IPS-11a (cell line): Measurements from ENCODE around the gene MVB12A.

ENCODE experiments used
- H3K4me3 ChIP-seq: one replicate; pipeline ENCODE4 v1.5.1; 2013; ENCODE audit warnings: low read depth, low read length, control low read depth

MVB12A gene

GRCh38 chr19:17441241-17442021, 21.6 kb downstream of the MVB12A start:
- H3K4me3 ChIP-seq: no peak overlapping the region

GRCh38 chr19:17445526-17446165, 25.8 kb downstream of the MVB12A start:
- no peak overlapping the region for H3K4me3 ChIP-seq

- peak overlapping the region; percentile 29 for H3K4me3 ChIP-seq
These were observed 27.9 kb downstream of the MVB12A start for GRCh38 chr19:17447704-17448130.

GRCh38 chr19:17448131-17448967, 28.5 kb downstream of the MVB12A start, which contains the start of gene TMEM221:
Gene TMEM221, minus strand, starts transcription at chr19:17448668. Its CDS starts 206 bp downstream, at chr19:17448462.
- peak within 1 kb of the TSS; percentile 29 for H3K4me3 ChIP-seq

GRCh38 chr19:17450264-17451075, 30.6 kb downstream of the MVB12A start:
- no peak overlapping the region for H3K4me3 ChIP-seq

- H3K4me3 ChIP-seq: no peak overlapping the region
These were observed 32.0 kb downstream of the MVB12A start for GRCh38 chr19:17451820-17452219.

- no peak overlapping the region for H3K4me3 ChIP-seq
These were observed 34.8 kb downstream of the MVB12A start for GRCh38 chr19:17454576-17455071.

GRCh38 chr19:17455308-17456123, 35.7 kb downstream of the MVB12A start:
- no peak overlapping the region for H3K4me3 ChIP-seq

GRCh38 chr19:17456127-17456526, 36.3 kb downstream of the MVB12A start:
- H3K4me3 ChIP-seq: no peak overlapping the region

GRCh38 chr19:17457616-17458015, 37.8 kb downstream of the MVB12A start:
- H3K4me3 ChIP-seq: no peak overlapping the region

- H3K4me3 ChIP-seq: no peak overlapping the region
These were observed 39.1 kb downstream of the MVB12A start for GRCh38 chr19:17458970-17459369.

GRCh38 chr19:17460372-17461230, 40.8 kb downstream of the MVB12A start, which contains the start of gene NXNL1:
Gene NXNL1, minus strand, starts transcription at chr19:17460926. Its CDS starts 57 bp downstream, at chr19:17460869.
- no peak within 1 kb of the TSS for H3K4me3 ChIP-seq

- no peak overlapping the region for H3K4me3 ChIP-seq
These were observed 46.6 kb downstream of the MVB12A start for GRCh38 chr19:17466487-17466850.

- H3K4me3 ChIP-seq: no peak overlapping the region
These were observed 47.8 kb downstream of the MVB12A start for GRCh38 chr19:17467471-17468301.

GRCh38 chr19:17468302-17469091, 48.6 kb downstream of the MVB12A start:
- H3K4me3 ChIP-seq: peak overlapping the region; percentile 50

- H3K4me3 ChIP-seq: peak overlapping the region; percentile 50
These were observed 49.2 kb downstream of the MVB12A start for GRCh38 chr19:17469092-17469480.
